Smooth muscle cell (in vitro differentiated cells): ENCODE data around the gene HCST. TPM values are rescaled to one million over a fixed set of nuclear protein-coding genes. Genes with fewer than 3 reads are reported as not detected.

ENCODE experiments used
- DNase-seq: peaks from one replicate; lab custom pipeline; 2025; ENCODE audit not compliant: unreplicated experiment; lab: John Stamatoyannopoulos, UW
- H2AFZ ChIP-seq: fragments of 200-600 bp; sonication (generic); 2 replicates; pipeline ENCODE4 v1.6.0; 2016; ENCODE audit warnings: antibody characterized with exemption, low read depth, mild to moderate bottlenecking
- H3F3A ChIP-seq: fragments of 200-600 bp; sonication (generic); 2 replicates; pipeline ENCODE4 v1.6.0; 2017; ENCODE audit warnings: antibody characterized with exemption, low read depth
- H3K27ac ChIP-seq: fragments of 200-600 bp; sonication (generic); 2 replicates; pipeline ENCODE4 v1.5.1; 2016; ENCODE audit warnings: low read depth, mild to moderate bottlenecking
- H3K27me3 ChIP-seq: fragments of 200-600 bp; sonication (generic); 2 replicates; pipeline ENCODE4 v1.6.1; 2016; ENCODE audit warnings: low read depth, mild to moderate bottlenecking
- H3K36me3 ChIP-seq: fragments of 200-600 bp; sonication (generic); 2 replicates; pipeline ENCODE4 v1.5.1; 2016; ENCODE audit warnings: low read depth
- H3K4me1 ChIP-seq: fragments of 200-600 bp; sonication (generic); 2 replicates; pipeline ENCODE4 v1.5.1; 2016; ENCODE audit warnings: low read depth
- H3K4me2 ChIP-seq: fragments of 200-600 bp; sonication (generic); 2 replicates; pipeline ENCODE4 v1.6.0; 2016; ENCODE audit warnings: mild to moderate bottlenecking
- H3K4me3 ChIP-seq: fragments of 200-600 bp; sonication (generic); 2 replicates; pipeline ENCODE4 v1.5.1; 2016; ENCODE audit warnings: mild to moderate bottlenecking
- H3K79me2 ChIP-seq: fragments of 200-600 bp; sonication (generic); 2 replicates; pipeline ENCODE4 v1.6.0; 2016; ENCODE audit warnings: low read depth, mild to moderate bottlenecking
- H3K9ac ChIP-seq: fragments of 200-600 bp; sonication (generic); 2 replicates; pipeline ENCODE4 v1.6.0; 2016; ENCODE audit warnings: low read depth
- H3K9me3 ChIP-seq: fragments of 200-600 bp; sonication (generic); replicated peaks from 2 replicates; pipeline ENCODE4 v1.5.1; 2016; ENCODE audit warnings: low read depth
- H4K20me1 ChIP-seq: fragments of 200-600 bp; sonication (generic); 2 replicates; pipeline ENCODE4 v1.6.0; 2016; ENCODE audit warnings: low read depth
- WGBS: methylation state at CpG from one replicate; pipeline ENCODE4 v1.1.7; 2016; ENCODE audit warnings: low lambda C conversion rate; 5-methylcytosine and 5-hydroxymethylcytosine counted together
- polyA plus RNA-seq: library from polyadenylated mRNA; unstranded; fragments of >200 nt; fragmentation: Nextera tagmentation; extraction: Ambion mirVana; gene quantifications from 2 replicates; pipeline ENCODE4 v1.2.1, GENCODE V29; 2016
- total RNA-seq: library from RNA; depleted of rRNA; stranded (reverse); fragments of >200 nt; gene quantifications from 2 replicates; pipeline ENCODE4 v1.2.3, GENCODE V29; 2014
- TF ChIP-seq, protein P1 (sequence below): fragments of 200-600 bp; sonication (generic); IDR thresholded peaks from 2 replicates; pipeline ENCODE4 v1.5.1; 2017; ENCODE audit warnings: borderline replicate concordance, mild to moderate bottlenecking, antibody characterized with exemption; ENCODE audit not compliant: insufficient read depth, poor library complexity, severe bottlenecking

HCST gene
- total and polyA plus RNA-seq, 2 experiments from 2014 or later = 0.81 to 3.4 TPM

DNA sequence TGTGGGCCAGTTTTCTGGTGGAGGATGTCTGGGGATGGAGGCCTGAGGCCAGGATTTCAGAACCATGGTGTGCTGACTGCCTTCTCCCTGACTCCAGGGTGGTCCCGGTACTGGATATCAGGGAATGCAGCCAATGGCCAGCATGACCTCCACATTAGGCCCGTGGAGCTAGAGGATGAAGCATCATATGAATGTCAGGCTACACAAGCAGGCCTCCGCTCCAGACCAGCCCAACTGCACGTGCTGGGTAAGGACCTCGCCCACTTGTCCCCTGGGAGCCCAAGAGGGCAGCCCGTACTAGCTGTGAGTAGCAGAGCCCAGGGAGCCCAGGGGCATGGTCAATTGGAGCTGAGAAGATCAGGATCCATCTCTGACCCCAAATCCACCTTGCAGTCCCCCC, 44.0 kb upstream of the HCST start:
- Histone ChIP-seq H3F3A (no peaks in the 10 kb centered on the region), H3K27ac (no peak overlapping the region), H3K27me3 (peaks cover 90% of the 10 kb centered on the region), H2AFZ (no peak overlapping the region), H3K4me3 (no peak overlapping the region), H4K20me1 (no peaks in the 10 kb centered on the region), H3K4me1 (no peaks in the 10 kb centered on the region), H3K36me3 (no peaks in the 10 kb centered on the region), H3K4me2 (no peak overlapping the region), H3K9ac (no peak overlapping the region), H3K79me2 (no peaks in the 10 kb centered on the region), H3K9me3 (no peaks in the 10 kb centered on the region)
- 88% methylated on average over 6 of the region's 6 CpGs for WGBS
- DNase-seq = no peak
- TF ChIP-seq, protein P1, sequence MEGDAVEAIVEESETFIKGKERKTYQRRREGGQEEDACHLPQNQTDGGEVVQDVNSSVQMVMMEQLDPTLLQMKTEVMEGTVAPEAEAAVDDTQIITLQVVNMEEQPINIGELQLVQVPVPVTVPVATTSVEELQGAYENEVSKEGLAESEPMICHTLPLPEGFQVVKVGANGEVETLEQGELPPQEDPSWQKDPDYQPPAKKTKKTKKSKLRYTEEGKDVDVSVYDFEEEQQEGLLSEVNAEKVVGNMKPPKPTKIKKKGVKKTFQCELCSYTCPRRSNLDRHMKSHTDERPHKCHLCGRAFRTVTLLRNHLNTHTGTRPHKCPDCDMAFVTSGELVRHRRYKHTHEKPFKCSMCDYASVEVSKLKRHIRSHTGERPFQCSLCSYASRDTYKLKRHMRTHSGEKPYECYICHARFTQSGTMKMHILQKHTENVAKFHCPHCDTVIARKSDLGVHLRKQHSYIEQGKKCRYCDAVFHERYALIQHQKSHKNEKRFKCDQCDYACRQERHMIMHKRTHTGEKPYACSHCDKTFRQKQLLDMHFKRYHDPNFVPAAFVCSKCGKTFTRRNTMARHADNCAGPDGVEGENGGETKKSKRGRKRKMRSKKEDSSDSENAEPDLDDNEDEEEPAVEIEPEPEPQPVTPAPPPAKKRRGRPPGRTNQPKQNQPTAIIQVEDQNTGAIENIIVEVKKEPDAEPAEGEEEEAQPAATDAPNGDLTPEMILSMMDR = no peak

DNA sequence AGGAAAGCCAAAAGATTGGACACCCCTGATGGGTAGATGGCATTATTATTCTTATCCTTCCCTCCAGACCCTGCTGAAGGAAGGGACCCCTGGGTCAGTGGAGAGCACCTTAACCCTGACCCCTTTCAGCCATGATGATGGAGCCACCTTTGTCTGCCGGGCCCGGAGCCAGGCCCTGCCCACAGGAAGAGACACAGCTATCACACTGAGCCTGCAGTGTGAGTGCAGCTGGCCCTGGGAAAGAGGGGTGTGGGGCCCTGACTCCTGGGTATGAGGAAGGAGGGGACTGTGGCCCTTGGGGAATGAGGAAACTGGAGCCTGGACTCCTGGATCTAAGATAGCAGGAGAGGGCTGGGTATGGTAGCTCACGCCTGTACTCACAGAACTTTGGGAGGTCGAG, 42.9 kb upstream of the HCST start:
- H3K4me3 ChIP-seq = no peak overlapping the region
- H3F3A ChIP-seq = no peaks in the 10 kb centered on the region
- no peaks in the 10 kb centered on the region for H3K9me3 ChIP-seq
- 88% methylated on average over 4 of the region's 4 CpGs for WGBS
- no peaks in the 10 kb centered on the region for H3K79me2 ChIP-seq
- no peak overlapping the region for H3K27ac ChIP-seq
- H2AFZ ChIP-seq = no peak overlapping the region
- H3K9ac ChIP-seq = no peak overlapping the region
- TF ChIP-seq, protein P1 = no peak
- no peaks in the 10 kb centered on the region for H4K20me1 ChIP-seq
- H3K36me3 ChIP-seq = no peaks in the 10 kb centered on the region
- no peak for DNase-seq
- H3K4me2 ChIP-seq = no peak overlapping the region
- no peaks in the 10 kb centered on the region for H3K4me1 ChIP-seq
- H3K27me3 ChIP-seq = peaks cover 80% of the 10 kb centered on the region

DNA sequence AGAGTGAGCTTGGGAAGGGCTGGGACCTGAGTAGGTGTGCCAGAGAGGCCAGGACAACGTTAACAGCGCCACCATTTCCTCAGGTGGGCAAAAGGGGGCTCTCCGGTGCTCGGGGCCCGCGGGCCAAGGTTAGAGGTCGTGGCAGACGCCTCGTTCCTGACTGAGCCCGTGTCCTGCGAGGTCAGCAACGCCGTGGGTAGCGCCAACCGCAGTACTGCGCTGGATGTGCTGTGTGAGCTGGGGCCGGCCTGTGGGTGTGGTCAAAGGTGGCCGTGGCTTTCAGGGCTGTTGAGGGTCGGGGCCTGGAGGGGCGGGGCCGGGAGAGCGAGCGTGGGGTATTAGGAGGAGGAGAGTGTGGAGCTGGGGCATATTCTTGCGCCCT, 41.9 kb upstream of the HCST start:
- Histone ChIP-seq H3K9ac (no peak overlapping the region), H3K27me3 (peaks cover 70% of the 10 kb centered on the region), H3K4me1 (no peaks in the 10 kb centered on the region), H3K9me3 (no peaks in the 10 kb centered on the region), H2AFZ (no peak overlapping the region), H3K36me3 (no peaks in the 10 kb centered on the region), H4K20me1 (no peaks in the 10 kb centered on the region), H3K79me2 (no peaks in the 10 kb centered on the region), H3K4me3 (no peak overlapping the region), H3F3A (no peaks in the 10 kb centered on the region), H3K4me2 (peak overlapping the region; percentile 70), H3K27ac (no peak overlapping the region)
- TF ChIP-seq, protein P1 = no peak
- DNase-seq = no peak
- 14% methylated on average over 16 of the region's 24 CpGs for WGBS

DNA sequence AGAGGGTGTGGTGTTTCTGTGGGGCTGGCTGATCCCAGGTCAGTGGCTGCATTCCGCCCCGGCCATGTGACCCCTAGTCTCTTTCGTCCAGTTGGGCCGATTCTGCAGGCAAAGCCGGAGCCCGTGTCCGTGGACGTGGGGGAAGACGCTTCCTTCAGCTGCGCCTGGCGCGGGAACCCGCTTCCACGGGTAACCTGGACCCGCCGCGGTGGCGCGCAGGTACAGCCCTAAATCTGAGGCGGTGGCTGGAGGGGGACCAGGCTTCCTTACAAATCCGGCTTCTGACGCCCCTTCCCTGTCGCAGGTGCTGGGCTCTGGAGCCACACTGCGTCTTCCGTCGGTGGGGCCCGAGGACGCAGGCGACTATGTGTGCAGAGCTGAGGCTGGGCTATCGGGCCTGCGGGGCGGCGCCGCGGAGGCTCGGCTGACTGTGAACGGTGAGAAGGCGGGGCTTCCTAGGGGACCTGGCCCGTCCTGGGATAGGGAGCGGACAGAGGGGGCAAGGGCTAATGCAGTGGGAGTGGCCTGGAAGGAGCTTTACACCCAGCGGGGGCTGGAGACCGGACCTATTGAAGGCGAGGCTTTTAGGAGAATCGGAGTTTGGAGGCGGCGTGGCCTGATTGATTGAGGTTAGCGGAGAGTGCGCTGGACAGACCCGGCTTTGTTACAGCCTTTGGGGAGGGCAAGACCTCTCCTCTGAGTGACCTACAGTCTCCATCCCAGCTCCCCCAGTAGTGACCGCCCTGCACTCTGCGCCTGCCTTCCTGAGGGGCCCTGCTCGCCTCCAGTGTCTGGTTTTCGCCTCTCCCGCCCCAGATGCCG, 41.3 kb upstream of the HCST start:
- Histone ChIP-seq H3K9me3 (no peaks in the 10 kb centered on the region), H3K4me3 (peak overlapping the region; percentile 8), H3K36me3 (no peaks in the 10 kb centered on the region), H3K27ac (no peak overlapping the region), H3K4me1 (no peaks in the 10 kb centered on the region), H3F3A (no peaks in the 10 kb centered on the region), H3K27me3 (peaks cover 64% of the 10 kb centered on the region), H3K9ac (no peak overlapping the region), H3K4me2 (peak overlapping the region; percentile 70), H2AFZ (no peak overlapping the region), H4K20me1 (no peaks in the 10 kb centered on the region), H3K79me2 (no peaks in the 10 kb centered on the region)
- DNase-seq = no peak
- 4% methylated on average over 55 of the region's 55 CpGs for WGBS
- TF ChIP-seq, protein P1 = no peak
